GM06990 (cell line): ENCODE measurements around the gene ZP1.

Experiments
- DNase-seq: peaks from one replicate; pipeline ENCODE4 v3.0.0-alpha.2; 2011; ENCODE audit not compliant: insufficient read length; ENCODE audit errors: extremely low read depth
- H3K27me3 ChIP-seq: replicated peaks from 2 replicates; pipeline ENCODE4 v1.6.0; 2011; ENCODE audit warnings: low read length; ENCODE audit not compliant: control insufficient read depth, insufficient read depth
- H3K36me3 ChIP-seq: 2 replicates; pipeline ENCODE4 v1.5.1; 2011; ENCODE audit warnings: low read length; ENCODE audit not compliant: control insufficient read depth, insufficient read depth
- H3K4me3 ChIP-seq: replicated peaks from 2 replicates; pipeline ENCODE4 v1.5.1; 2011; ENCODE audit warnings: low read depth, mild to moderate bottlenecking, control low read depth, low read length
- TF ChIP-seq, protein P1 (sequence below): IDR thresholded peaks from 2 replicates; pipeline ENCODE4 v1.5.1; 2011; ENCODE audit warnings: low read length, control low read depth, mild to moderate bottlenecking, inconsistent platforms; ENCODE audit not compliant: insufficient read depth, poor library complexity, severe bottlenecking

ZP1 gene

DNA sequence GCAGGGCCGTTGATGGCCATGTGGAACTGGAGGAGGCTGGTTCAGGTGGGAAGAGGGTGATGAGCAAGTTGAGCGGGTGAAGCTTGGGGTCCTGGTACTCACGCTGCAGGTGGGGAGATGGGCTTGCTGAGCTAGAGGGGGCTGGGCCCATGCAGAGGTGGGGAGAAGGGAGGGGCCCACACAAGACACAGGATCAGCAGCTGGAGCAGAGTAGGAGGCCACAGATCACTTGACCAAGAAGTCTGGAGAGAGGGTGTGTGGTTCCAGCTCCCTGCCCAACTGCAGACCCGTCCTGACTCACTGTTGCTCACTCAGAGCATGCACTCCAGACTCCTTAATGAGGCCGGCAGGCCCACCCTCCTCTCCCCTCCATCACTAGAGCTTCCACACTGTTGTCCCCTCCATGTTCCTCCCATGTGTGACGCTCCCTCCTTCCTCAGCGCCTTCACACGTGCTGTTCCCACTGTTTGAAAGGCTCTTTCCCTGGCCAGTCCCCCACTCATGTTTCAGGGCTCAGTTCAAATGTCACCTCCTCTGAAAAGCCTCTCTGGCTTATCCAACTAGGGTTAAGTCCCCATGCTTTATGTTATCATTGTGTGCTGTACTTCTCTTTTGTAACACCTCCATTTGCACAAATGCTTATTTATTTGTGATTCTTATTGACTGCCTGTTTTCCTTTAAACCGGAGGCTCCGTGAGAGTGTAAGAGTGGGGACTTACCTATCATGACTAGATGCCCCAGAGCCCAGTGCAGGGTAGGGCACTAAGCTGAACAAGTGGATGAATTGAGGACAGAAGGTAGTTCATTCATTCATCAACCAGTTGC lies 23.1 kb upstream of the ZP1 start:
- peaks cover 10% of the 10 kb centered on the region for H3K36me3 ChIP-seq
- H3K27me3 ChIP-seq: no peaks in the 10 kb centered on the region
- TF ChIP-seq, protein P1, sequence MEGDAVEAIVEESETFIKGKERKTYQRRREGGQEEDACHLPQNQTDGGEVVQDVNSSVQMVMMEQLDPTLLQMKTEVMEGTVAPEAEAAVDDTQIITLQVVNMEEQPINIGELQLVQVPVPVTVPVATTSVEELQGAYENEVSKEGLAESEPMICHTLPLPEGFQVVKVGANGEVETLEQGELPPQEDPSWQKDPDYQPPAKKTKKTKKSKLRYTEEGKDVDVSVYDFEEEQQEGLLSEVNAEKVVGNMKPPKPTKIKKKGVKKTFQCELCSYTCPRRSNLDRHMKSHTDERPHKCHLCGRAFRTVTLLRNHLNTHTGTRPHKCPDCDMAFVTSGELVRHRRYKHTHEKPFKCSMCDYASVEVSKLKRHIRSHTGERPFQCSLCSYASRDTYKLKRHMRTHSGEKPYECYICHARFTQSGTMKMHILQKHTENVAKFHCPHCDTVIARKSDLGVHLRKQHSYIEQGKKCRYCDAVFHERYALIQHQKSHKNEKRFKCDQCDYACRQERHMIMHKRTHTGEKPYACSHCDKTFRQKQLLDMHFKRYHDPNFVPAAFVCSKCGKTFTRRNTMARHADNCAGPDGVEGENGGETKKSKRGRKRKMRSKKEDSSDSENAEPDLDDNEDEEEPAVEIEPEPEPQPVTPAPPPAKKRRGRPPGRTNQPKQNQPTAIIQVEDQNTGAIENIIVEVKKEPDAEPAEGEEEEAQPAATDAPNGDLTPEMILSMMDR: no peak
- H3K4me3 ChIP-seq: peak overlapping the region; percentile 73
- no peak for DNase-seq

DNA sequence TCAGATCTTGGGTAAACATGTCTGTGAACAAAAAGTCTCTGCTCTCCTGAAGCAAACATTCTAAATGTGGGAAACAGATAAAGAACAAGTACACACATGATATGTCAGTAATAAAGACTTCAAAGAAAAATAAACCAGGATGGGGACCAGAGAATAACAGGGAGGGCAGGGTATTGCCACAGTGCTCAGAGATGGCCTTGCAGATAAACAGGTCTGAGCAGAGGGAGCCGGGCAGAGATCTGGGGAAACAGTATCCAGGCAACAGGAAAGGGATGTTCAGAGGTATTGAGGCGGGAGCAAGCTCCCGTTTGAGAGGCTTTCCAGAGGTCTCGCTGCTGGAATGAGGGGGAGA lies 22.5 kb upstream of the ZP1 start:
- Histone ChIP-seq H3K27me3 (no peaks in the 10 kb centered on the region), H3K36me3 (peaks cover 15% of the 10 kb centered on the region), H3K4me3 (peak overlapping the region; percentile 73)
- TF ChIP-seq, protein P1: no peak
- DNase-seq: no peak

DNA sequence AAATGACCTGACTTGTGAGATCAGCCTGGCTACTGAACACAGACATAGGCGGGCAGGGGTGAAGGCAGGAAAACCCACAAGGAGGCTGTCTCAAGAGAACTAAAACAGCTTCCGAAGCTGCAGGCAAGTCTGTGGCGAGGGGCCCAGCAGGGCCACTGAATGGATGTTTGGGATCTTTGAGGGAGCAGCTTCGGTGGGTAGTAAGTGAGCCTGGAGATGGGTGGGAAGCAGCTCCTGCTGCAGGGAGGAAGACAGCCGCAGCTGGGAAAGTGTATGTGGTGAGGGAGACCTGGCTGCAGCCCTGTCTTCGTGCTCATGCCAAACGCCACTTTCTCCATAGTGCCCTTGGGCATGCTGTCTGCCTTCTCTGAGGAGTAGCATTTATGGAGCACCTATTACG lies 22.0 kb upstream of the ZP1 start:
- H3K4me3 ChIP-seq: no peak overlapping the region
- H3K27me3 ChIP-seq: no peaks in the 10 kb centered on the region
- no peak for DNase-seq
- TF ChIP-seq, protein P1: no peak
- H3K36me3 ChIP-seq: peaks cover 19% of the 10 kb centered on the region

DNA sequence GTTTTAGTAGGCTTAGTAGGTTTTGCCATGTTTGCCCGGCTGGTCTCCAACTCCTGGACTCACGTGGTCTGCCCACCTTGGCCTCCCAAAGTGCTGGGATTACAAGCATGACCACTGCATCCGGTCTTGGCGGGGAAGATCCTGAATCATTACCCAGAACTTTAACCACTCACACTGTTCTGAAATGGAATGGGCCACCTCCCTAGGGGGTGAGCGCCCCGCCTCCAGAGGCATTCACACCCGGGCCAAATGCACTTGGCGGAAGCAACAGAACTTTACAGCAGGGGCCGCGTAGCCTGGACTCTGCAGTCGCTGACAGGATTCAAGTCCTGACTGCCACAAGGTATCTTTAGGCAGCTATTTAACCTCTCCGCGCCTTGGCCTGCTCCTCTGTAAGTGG lies 20.1 kb upstream of the ZP1 start:
- TF ChIP-seq, protein P1: no peak
- Histone ChIP-seq H3K4me3 (no peak overlapping the region), H3K27me3 (no peaks in the 10 kb centered on the region), H3K36me3 (peaks cover 25% of the 10 kb centered on the region)
- no peak for DNase-seq

DNA sequence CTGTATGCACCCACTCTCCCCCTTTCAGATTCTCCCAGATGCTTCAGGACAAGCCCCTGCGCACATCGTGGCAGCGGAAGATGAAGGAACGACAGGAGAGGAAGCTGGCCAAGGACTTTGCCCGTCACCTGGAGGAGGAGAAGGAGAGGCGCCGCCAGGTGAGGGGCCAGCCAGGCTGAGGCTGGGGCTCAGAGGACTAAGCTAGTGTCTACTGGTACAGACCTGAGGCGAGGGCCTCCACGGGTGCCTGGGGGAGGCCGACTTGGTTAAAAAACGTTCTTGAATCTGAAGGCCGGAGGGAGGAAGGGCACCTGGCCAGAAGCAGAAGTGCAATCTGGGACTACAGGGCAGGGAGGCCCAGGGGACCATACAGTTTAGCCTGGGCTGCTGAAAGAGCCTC lies 19.4 kb upstream of the ZP1 start:
- TF ChIP-seq, protein P1: no peak
- H3K36me3 ChIP-seq: peaks cover 25% of the 10 kb centered on the region
- DNase-seq: no peak
- H3K27me3 ChIP-seq: no peaks in the 10 kb centered on the region
- H3K4me3 ChIP-seq: no peak overlapping the region
